GM12878 (cell line): ENCODE data around the gene HJURP. TPM values are rescaled to one million over a fixed set of nuclear protein-coding genes. Genes with fewer than 3 reads are reported as not detected.

Source experiments
- CEBPB ChIP-seq, 2 experiments: fragments of 150-350 bp in 1 of 2; IDR thresholded peaks; 2 replicates each; pipeline ENCODE4 v1.6.1; 2012 to 2014; ENCODE audit warnings: low read depth in 2 of 2, low read length in 2 of 2, borderline replicate concordance in 1 of 2, inconsistent platforms in 1 of 2
- CHD1 ChIP-seq: IDR thresholded peaks from 2 replicates; pipeline ENCODE4 v1.6.1; 2012; ENCODE audit warnings: low read depth, low read length, improper control_type of control experiment
- CTCF ChIP-seq, 3 experiments: IDR thresholded peaks in 2 of 3; conservative IDR thresholded peaks in 1 of 3; 2 replicates each; pipeline ENCODE4 v1.5.1; 2011; ENCODE audit warnings: low read depth in 3 of 3, low read length in 3 of 3, mild to moderate bottlenecking in 3 of 3, control low read depth in 2 of 3, moderate library complexity in 2 of 3, inconsistent platforms in 1 of 3, mixed read lengths in 1 of 3; ENCODE audit not compliant: control insufficient read depth in 2 of 3, insufficient read depth in 1 of 3; ENCODE audit errors: extremely low read depth in 1 of 3
- EZH2 ChIP-seq: IDR thresholded peaks from 2 replicates; pipeline ENCODE4 v1.6.1; 2012; ENCODE audit warnings: low read depth, mild to moderate bottlenecking, control low read depth, inconsistent platforms, low read length, borderline replicate concordance; ENCODE audit not compliant: control insufficient read depth
- FOXM1 ChIP-seq: IDR thresholded peaks from 2 replicates; pipeline ENCODE4 v1.6.1; 2012; ENCODE audit warnings: low read depth, mild to moderate bottlenecking, inconsistent platforms, low read length, moderate library complexity
- MEF2B ChIP-seq: fragments of 450-650 bp; IDR thresholded peaks from 2 replicates; pipeline ENCODE4 v1.6.1; 2018; ENCODE audit warnings: mild to moderate bottlenecking, moderate library complexity; ENCODE audit not compliant: partially characterized antibody, poor library complexity, severe bottlenecking
- NRF1 ChIP-seq: conservative IDR thresholded peaks from 2 replicates; pipeline ENCODE4 v1.6.1; 2011; ENCODE audit warnings: mild to moderate bottlenecking, low read depth, low read length, improper control_type of control experiment
- RAD21 ChIP-seq: IDR thresholded peaks from 2 replicates; pipeline ENCODE4 v1.6.1; 2011; ENCODE audit warnings: mild to moderate bottlenecking, low read depth, low read length, moderate library complexity; ENCODE audit not compliant: insufficient read depth
- SMAD1 ChIP-seq: fragments of 450-650 bp; IDR thresholded peaks from 2 replicates; pipeline ENCODE4 v1.6.1; 2018; ENCODE audit warnings: mild to moderate bottlenecking, low read depth; ENCODE audit not compliant: partially characterized antibody
- YY1 ChIP-seq: IDR thresholded peaks from 2 replicates; pipeline ENCODE4 v1.6.1; 2011; ENCODE audit warnings: low read depth, mild to moderate bottlenecking, low read length
- ZBED1 ChIP-seq: IDR thresholded peaks from 2 replicates; pipeline ENCODE4 v1.6.1; 2016; ENCODE audit warnings: borderline replicate concordance
- ZNF622 ChIP-seq: fragments of 450-650 bp; IDR thresholded peaks from 2 replicates; pipeline ENCODE4 v1.6.1; 2017; ENCODE audit warnings: mild to moderate bottlenecking, inconsistent platforms
- ZNF687 ChIP-seq: fragments of 450-650 bp; IDR thresholded peaks from 2 replicates; pipeline ENCODE4 v1.6.1; 2017; ENCODE audit warnings: mild to moderate bottlenecking, moderate library complexity
- polyA plus RNA-seq, 11 experiments: library from polyadenylated mRNA; depleted of rRNA in 4 of 11; unstranded in 6 of 11; stranded (reverse) in 5 of 11; fragments of >200 nt; fragmentation: Nextera tagmentation in 4 of 11; fragmentation: Illumina TruSeq in 1 of 11; extraction: Ambion mirVana in 4 of 11; extraction: Trizol in 1 of 11; gene quantifications; 1 replicate in 1 of 11; 2 replicates in 10 of 11; pipeline versions ENCODE4 v1.2.1 to v1.2.3, GENCODE V29; 2011 to 2016; ENCODE audit warnings: inconsistent platforms in 2 of 11, missing spikeins in 2 of 11, low read depth in 1 of 11
- total RNA-seq, 4 experiments: library from RNA; depleted of rRNA in 3 of 4; stranded (reverse); fragments of >200 nt in 3 of 4; fragmentation: Illumina TruSeq in 1 of 4; extraction: Trizol in 1 of 4; gene quantifications; 2 replicates each; pipeline versions ENCODE4 v1.2.1 to v1.2.3, GENCODE V29; 2013 to 2021

HJURP gene
- total and polyA plus RNA-seq, 10 of the 15 experiments (the other 5 are each of a cell fraction or from before 2014, with no cell fraction given) = 12.7 to 68.9 (median 44.4) TPM

- TF ChIP-seq RAD21 (0 out of 2 replicates have a peak, but pooled peaks have one; percentile 21), CHD1 (no peak), SMAD1 (no peak), CEBPB (IDR thresholded peaks at IDR 0.05; ENCODE audit: borderline replicate concordance in 1 of 2, low read depth in 2 of 2, low read length in 2 of 2) (no peak), ZBED1 (no peak), ZNF687 (no peak), NRF1 (no peak), MEF2B (no peak), CTCF (IDR thresholded peaks at IDR 0.05 in 2 of 3, conservative IDR thresholded peaks at IDR 0.05 in 1 of 3; ENCODE audit: control insufficient read depth in 2 of 3, extremely low read depth in 1 of 3, insufficient read depth in 1 of 3, low read depth in 3 of 3, low read length in 3 of 3) (peak; percentile 56 to 80 (median 79)), YY1 (0 out of 2 replicates have a peak, but pooled peaks have one; percentile 18), EZH2 (no peak), ZNF622 (no peak), FOXM1 (0 out of 2 replicates have a peak, but pooled peaks have one; percentile 22)
These were observed 3.3 kb upstream of the HJURP start (continued) for GRCh38 chr2:233857511-233858141.
